IPS DF 19.7 (cell line): ENCODE measurements around the gene PTPRN2.

Experiments used
- DNase-seq: peaks from one replicate; pipeline ENCODE4 v3.0.0-alpha.2; 2013; ENCODE audit warnings: low read depth, low spot score

Gene PTPRN2

GRCh38 chr7:158266817-158267741, 320.5 kb downstream of the PTPRN2 start:
- DNase-seq, result no peak

- no peak for DNase-seq
Observed at GRCh38 chr7:158266426-158266816, 321.2 kb downstream of the PTPRN2 start.

GRCh38 chr7:158265743-158266080, 321.9 kb downstream of the PTPRN2 start:
- DNase-seq, result no peak

GRCh38 chr7:158264881-158265742, 322.5 kb downstream of the PTPRN2 start:
- no peak for DNase-seq

GRCh38 chr7:158263964-158264748, 323.5 kb downstream of the PTPRN2 start:
- DNase-seq, result no peak

GRCh38 chr7:158263110-158263963, 324.3 kb downstream of the PTPRN2 start:
- no peak for DNase-seq

GRCh38 chr7:158262284-158263109, 325.1 kb downstream of the PTPRN2 start:
- no peak for DNase-seq

- no peak for DNase-seq
Observed at GRCh38 chr7:158261362-158262235, 326.0 kb downstream of the PTPRN2 start.

- DNase-seq, result no peak
Observed at GRCh38 chr7:158260567-158261361, 326.9 kb downstream of the PTPRN2 start.

- no peak for DNase-seq
Observed at GRCh38 chr7:158259671-158260418, 327.8 kb downstream of the PTPRN2 start.

- no peak for DNase-seq
Observed at GRCh38 chr7:158259141-158259540, 328.5 kb downstream of the PTPRN2 start.

GRCh38 chr7:158258411-158259130, 329.1 kb downstream of the PTPRN2 start:
- DNase-seq, result no peak

- DNase-seq, result no peak
Observed at GRCh38 chr7:158257516-158258410, 329.9 kb downstream of the PTPRN2 start.

GRCh38 chr7:158257001-158257400, 330.6 kb downstream of the PTPRN2 start:
- DNase-seq, result no peak

- DNase-seq, result no peak
Observed at GRCh38 chr7:158256091-158256816, 331.4 kb downstream of the PTPRN2 start.
